GM20431 (cell line): Measurements from ENCODE around the gene WFDC6.
"Not testable (repeated sequence)": the region's sequence is repeated elsewhere in the genome, so short reads cannot be mapped to it uniquely, and the experiment has no call there.

Experiments
- in situ Hi-C: fragments of 300-500 bp; cut with MseI, MboI; formaldehyde crosslinking; loops from one replicate; pipeline ENCODE4 v1.15.0; 2020; ENCODE audit warnings: low sequenced_read_pairs; ENCODE audit not compliant: unreplicated experiment

WFDC6 gene

DNA sequence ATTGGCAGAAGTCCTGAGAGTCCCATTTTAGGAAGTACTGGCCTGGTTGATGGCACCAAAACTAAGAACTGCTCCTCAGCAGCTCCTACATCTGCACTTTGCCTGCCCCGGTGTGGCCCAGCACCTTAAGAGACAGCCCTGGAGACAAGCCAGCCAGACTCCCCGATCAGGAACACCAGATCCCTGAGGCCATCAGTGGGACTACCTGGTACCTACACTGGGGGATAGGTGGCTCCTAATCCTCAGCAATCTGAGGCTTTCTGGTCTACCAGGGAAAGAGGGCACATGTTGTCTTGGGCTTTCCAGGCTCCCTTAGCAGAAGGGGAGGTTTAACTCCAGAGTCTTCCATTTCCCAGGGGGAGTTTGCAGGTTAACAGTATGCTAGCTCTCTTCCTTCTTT, at the start of gene WFDC6:
Gene WFDC6 (minus strand): TSS at position 101 of the 400 bp plus-strand sequence. CDS start 75 bp downstream, at position 26.
- in situ Hi-C loops, result no loop called here

DNA sequence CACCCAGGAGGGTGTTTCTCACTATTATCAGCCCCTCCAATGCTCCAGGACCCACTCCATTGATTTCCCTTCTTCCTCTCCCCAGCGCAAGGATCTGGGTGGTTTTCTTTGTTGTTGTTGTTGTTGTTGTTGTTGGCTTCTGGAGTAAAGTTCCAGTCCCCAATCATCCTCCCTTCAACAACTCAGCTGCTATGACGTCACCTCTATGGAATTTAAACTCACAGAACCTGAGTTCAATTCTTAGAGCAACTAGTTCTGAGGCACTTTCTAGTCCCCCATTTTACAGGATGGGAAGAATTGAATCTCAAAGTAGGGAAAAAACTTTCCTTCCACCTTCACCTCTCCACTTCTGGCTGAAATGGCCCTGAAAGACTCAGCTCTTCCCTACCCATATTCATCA, 49.5 kb upstream of the WFDC6 start:
- in situ Hi-C loops, result loop anchor here (25.0 kb wide), 1 partner anchor 174 kb away; no protein-coding TSS in a partner anchor

DNA sequence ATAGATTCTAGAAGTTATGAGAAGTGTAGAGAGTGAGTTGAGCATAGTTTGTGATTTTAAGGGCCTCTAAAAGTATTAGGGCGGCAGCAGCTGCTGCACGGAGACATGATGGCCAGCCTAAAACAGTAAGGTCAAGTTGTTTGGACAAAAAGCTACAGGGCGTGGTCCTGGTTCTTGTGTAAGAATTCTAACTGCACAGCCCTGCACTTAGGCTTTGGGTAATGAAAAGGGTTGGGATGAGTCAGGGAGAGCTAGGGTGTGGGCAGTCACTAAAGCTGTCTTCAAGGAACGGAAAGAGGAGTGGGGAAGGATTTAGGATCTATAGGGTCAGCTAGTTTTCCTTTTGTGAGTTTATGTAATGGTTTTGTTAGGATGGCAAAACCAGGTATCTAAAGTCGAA, 46.7 kb upstream of the WFDC6 start:
- in situ Hi-C loops, result loop anchor here (25.0 kb wide), 1 partner anchor 176 kb away; no protein-coding TSS in a partner anchor

DNA sequence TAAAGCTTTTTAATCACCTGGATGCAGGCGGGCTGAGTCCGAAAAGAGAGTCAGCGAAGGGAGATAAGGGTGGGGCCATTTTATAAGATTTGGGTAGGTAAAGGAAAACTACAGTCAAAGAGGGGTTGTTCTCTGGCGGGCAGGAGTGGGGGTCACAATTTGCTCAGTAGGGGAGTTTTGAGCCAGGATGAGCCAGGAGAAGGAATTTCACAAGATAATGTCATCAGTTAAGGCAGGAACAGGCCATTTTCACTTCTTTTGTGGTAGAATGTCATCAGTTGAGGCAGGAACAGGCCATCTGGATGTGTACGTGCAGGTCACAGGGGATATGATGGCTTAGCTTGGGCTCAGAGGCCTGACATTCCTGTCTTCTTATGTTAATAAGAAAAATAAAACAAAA, 45.0 kb upstream of the WFDC6 start:
- in situ Hi-C loops, result loop anchor here (25.0 kb wide), 1 partner anchor 178 kb away; no protein-coding TSS in a partner anchor

DNA sequence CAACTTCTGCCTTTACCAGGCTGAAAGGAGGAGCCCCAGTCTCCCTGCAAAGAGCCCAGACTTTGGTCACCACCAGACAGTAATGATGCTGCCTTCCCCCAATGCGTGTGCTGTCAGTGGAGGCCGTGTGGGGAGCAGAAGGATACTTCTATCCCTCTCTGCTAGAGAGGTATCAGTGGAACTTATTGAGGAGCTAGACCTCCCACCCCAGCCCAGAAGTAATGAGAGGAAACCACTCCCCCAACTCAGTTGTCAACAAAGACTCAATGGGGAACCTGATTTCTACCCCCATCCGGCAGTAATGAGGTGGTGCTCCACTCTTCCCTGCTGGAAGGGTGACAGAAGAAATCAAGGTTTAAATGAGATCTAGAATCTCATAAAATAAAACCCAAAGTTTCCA, 44.2 kb upstream of the WFDC6 start:
- in situ Hi-C loops, result loop anchor here (25.0 kb wide), 1 partner anchor 179 kb away; no protein-coding TSS in a partner anchor

DNA sequence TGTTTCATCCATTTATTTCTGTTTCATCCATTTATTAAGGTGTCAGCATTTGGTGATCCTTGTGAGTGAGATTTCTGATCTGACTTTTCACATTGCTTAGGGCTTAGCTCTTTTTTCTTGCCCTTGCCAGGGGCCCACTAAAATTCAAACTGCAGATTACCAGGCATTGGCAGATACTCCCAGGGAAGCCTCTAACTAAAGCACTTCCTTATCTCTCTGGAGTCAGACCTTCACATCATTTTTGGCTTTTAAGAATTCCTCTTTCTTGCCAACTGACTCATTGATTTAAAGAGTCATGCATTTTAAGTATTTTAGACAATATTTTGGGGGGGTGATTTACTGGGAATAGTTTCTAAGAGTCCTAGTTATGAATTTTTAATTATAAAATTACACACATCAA, 42.4 kb upstream of the WFDC6 start:
- in situ Hi-C loops, result loop anchor here (25.0 kb wide), 1 partner anchor 181 kb away; no protein-coding TSS in a partner anchor

DNA sequence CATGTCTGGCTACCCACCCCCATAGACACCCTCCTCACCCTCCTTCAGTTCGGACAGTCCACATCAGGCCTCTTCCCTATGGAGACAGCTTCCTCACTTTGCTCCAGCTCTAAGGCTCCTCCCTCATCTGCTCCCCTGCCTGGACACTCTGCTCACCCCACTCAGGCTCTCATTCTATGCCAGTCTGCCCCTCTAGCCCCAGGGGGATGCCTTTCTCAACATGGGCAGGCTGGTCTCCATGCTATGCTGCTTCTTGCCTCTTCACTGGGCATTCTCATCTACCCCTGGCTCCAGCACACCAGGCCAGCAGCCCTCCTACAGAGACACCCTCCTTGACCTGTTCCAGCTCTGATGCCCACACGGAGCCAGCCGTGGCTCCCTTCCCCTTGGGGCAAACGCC, 39.9 kb upstream of the WFDC6 start, which contains the start of gene WFDC8:
Gene WFDC8 (minus strand): TSS at position 101 of the 400 bp plus-strand sequence. CDS start 37 bp downstream, at position 64.
- in situ Hi-C loops, result loop anchor here (25.0 kb wide), 1 partner anchor 183 kb away; no protein-coding TSS in a partner anchor

DNA sequence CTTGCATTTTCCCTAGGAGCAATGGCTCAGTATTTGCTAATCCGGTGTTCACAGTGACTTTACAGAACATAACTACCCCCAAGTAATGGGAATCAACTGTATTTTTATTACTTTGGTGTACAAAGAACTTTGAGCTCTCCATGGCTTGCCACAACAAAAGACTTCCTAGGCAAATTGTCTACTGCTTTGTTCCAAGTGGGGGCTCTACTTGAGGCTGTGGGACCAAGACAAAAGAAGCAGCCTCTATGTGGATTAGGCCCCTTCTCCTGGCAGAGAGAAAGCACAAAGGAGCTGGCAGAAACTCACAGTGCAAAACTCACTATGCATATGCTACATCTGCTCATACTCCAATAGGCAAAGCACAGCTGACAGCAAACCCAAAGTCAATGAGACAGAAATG, 38.9 kb upstream of the WFDC6 start:
- in situ Hi-C loops, result loop anchor here (25.0 kb wide), 1 partner anchor 184 kb away; no protein-coding TSS in a partner anchor

DNA sequence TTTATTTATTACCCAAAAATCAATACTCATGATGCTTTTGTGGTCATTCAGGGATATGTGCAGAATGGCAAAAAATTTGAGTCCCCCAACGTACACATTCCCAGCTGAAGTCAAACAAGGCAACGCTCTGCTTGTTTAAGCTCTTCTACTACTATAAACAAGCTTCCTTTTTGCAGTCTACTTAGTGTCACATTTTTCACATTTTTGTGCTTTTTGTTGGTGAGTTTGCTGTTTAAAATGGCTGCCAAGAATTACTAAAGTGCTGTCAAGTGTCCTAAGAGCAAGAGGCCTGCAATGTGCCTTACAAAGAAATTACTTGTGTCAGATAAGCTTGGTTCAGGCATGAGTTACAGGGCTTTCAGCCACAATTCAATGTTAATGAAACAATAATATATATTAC, 37.7 kb upstream of the WFDC6 start:
- in situ Hi-C loops, result loop anchor here (25.0 kb wide), 1 partner anchor 185 kb away; no protein-coding TSS in a partner anchor

DNA sequence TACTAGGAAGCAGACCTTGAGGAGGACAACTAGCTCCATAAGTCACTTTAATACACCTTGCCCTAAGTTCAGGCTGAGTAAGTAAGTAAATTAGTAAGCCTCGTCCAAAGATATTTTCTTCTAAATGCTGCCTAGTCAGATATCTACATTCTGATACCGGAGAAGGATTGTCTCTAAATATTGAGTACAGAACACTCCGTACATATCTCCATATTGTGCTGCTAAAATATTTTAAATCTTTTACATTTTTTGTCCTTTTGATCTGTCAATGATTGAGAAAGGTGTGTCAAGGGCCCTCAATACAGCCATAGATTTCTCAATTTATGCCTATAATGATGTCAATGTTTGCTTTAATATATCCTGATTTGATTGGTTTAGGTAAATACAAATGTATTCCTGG, 36.6 kb upstream of the WFDC6 start:
- in situ Hi-C loops, result loop anchor here (25.0 kb wide), 1 partner anchor 186 kb away; no protein-coding TSS in a partner anchor

DNA sequence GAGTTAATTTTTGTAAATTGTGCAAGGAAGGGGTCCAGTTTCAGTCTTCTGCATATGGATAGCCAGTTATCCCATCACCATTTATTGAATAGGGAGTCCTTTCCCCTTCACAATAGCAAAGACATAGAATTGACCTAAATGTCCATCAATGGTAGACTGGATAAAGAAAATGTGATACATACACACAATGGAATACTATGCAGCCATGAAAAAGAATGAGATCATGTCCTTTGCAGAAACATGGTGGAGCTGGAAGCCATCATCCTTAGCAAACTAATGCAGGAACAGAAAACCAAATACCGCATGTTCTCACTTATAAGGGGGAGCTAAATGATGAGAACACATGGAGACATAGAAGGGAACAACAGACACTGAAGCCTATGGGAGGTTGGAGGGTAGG, 30.4 kb upstream of the WFDC6 start:
- in situ Hi-C loops, result not testable (repeated sequence)

DNA sequence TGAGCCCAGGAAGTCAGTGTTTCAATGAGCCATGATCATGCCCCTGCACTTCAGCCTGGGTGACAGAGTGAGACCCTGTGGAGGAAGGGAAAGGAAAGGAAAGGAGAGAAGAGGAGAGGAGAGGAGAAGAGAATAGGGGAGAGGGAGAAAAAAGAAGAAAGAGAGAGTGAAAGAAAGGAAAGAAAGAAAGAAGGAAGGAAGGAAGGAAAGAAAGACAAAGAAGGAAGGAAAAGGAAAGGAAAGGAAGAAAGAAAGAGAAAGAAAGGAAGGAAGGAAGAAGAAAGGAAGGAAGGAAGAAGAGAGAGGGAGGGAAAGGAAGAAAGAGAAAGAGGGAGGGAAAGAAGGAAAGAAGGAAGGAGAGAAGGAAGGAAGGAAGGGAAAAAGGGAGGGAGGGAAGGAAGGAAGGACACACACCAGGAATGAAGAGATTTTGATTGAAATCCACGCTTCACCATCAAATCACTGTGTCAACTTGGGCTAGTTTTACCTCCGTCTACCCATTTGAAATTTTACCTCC, 25.5 kb upstream of the WFDC6 start:
- in situ Hi-C loops, result no loop called here

DNA sequence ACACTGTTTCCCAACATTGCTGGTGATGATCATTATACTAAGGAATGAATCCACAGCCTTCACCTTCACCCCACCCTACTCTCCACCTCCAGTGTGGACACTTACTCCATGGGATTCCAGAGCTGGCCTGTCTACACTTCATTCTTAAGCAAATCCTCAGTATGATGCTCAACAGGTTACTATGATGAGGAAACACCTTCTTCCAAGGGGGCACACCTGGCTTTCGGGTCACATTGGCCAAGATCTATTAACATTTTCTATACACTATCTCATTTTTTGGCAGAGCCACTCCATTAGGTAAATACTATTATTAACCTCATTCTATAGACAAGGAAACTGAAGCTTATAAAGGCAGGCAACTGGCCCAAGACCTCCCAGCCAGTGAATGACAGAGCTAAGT, 15.9 kb upstream of the WFDC6 start:
- in situ Hi-C loops, result no loop called here

DNA sequence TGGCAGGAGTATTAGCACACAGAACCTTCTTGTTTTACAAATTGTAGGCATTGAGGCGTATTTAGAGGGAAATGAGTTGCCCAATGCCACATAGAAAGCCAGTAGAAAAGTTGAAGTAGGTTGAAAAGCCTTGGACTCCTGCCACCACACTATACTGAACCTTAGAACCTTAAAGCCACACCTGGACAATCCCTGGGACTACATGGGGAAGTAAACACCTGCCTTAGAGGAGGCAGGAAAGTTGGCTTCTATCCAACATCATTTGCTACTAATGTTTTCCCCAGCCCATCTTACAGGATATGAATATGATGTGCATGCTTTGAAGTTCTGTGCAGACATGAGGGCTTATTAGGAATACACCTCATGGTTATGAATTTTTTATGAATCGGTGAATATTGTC, 13.2 kb upstream of the WFDC6 start:
- in situ Hi-C loops, result no loop called here

DNA sequence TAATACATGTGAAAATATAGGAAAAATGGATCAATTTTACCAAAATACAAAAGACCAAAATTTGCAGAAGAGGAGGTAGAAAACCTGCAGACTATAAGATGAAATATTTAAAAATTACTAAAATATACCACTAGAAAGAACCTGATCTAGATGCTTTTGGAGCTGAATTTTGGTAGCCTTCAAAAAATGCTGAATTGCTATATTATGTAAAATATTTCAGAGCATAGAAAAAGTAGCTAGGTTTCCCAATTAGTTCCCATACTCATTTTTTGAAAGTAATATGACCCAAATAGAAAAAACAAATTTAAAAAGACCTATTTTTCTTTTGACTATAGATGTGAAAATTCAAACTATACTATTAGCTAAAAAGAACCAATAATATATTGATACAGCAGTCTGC, 11.5 kb upstream of the WFDC6 start:
- in situ Hi-C loops, result no loop called here

DNA sequence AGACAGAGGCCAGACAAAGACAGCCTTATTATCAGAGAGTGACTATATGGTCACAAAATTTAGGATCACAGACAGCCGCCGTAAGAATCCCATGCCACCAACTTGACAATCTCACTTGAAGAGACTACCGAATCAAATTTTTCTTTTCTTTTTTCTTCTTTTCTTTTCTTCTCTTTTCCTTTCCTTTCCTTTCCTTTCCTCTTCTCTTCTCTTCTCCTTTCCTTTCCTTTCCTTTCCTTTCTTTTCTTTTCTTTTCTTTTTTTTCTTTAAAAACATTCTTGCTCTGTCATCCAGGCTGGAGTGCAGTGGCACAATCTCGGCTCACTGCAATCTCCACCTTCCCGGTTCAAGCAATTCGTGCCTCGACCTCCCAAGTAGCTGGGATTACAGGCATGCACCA, 9.1 kb upstream of the WFDC6 start:
- in situ Hi-C loops, result no loop called here

DNA sequence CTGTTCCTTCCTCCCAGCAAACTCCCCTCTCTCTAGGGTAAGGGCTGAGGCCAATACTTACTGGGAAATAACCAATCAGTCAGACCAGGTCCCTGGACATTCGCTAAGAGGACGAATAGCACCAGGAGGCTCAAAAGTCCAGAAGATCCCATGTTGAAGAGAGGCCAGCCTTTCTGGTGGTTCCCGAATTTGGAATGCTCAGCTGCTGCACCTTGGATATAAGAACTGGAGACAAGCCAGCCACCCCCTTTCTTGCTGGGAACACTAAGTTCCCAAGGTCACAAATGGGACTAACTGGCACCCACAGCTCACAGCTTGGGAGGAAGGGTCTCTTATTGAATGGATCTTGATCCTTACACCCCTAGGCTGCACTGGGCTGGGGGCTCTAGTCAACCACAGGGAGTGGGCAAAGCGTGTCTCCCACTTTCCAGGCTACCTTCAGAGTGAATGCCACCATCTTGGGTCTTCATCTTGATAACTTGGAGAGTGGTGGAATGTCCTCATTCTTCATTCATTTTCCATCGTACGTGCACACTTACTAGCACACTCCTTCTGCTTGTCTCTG, 8.0 kb upstream of the WFDC6 start, which contains the start of gene EPPIN:
Gene EPPIN (minus strand): TSS at position 196 of the 565 bp plus-strand sequence. CDS start 44 bp downstream, at position 152.
- in situ Hi-C loops, result no loop called here

DNA sequence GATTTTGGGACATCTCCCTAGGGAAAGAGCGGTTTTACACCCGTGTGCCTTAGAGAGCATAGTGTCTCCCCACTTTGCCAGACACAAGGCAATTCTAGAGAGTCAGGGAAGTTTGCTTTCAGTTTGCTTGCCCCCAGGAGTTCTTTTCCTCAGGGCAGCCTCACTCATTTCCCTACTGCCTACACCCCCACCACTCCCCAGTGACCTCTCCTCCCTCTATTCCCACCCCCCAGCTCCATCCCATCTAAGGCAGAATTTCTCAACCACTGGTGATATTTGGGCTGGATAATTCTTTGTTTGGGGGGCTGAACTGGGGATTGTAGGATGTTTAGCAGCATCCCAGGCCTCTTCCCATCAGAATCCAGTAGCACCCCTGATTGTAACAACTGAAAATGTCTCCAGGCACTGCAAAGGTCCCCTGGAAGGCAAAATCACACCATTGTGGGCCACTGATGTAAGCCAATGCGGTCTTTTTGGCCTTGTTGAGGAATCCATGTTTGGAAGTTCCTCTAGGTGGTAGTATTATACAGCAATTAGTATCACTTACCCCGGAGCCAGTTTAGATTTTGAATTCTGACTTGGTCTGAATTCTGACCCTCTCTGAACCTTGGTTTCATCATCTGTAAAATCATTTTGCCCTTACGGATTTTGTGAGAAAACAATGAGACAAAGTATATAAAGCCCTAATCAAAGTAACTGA, 6.6 kb upstream of the WFDC6 start:
- in situ Hi-C loops, result no loop called here

DNA sequence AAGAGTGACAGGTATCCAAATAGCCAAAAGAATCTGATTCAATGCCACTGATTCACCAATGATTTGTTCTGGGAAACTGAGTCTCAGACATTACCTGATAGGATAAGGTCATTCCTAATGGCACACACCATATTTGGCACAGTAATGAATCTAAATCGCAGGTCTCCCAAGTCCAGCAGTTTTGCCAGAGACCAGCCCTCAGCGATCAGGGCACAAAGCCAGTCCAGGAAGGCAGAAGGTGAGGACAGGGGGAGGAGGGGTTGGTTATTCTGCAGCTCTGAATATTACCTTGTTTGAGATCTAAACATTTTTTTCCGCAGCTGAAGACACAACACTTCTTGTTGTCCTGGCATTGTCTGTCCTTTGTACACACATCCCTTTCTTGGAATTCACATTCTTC, 6.1 kb upstream of the WFDC6 start:
- in situ Hi-C loops, result no loop called here

DNA sequence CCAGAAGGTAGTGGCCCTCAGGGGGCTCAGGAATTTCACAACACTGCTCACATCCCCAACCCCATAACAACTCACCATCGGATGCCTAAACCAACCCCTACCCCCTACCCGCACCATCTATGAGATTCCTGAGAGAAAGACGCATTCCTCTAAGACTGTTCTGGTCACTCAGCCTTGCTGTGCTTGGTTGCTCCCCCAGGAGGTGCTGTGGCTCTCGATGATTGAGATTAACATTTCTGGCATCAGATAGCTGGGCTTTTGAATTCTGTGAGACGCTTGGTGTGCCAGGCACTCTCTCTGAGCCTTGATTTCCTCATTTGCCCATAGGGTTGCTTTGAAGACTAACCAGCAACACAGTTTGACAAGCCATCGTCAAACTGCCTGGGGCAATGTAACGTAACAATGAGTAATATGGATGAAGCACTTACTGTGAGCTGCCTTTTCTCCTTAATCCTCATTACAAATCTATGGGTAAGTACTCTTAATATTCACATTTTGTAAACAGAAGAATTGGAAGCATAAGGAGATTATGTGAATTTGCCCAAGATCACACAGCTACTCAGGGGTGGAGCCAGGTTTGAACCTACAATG, 978 bp downstream of the WFDC6 start:
- in situ Hi-C loops, result no loop called here

DNA sequence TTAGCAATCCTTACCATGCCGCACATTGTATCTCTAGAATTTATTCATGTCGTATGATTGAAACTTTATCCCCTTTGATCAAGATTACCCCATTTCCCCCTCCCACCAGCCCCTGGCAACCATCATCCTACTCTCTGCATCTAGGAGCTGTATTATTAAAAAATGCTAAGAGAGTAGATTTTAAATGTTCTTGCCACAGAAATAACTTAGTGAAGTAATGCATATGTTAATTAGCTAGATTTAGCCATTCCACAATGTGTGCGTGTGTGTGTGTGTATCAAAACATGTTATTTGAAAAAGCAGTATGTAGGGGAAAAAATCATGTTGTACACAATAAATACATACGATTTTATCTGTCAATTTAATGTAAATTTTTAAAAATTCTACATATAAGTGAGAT, 12.0 kb downstream of the WFDC6 start:
- in situ Hi-C loops, result no loop called here
